Mesendoderm (in vitro differentiated cells): Measurements from ENCODE around the gene INAFM2.

Experiments
- DNase-seq: peaks from one replicate; pipeline ENCODE4 v3.0.0; 2013
- H2AK5ac ChIP-seq: 2 replicates; pipeline ENCODE4 v1.6.1; 2013; ENCODE audit warnings: low read length, inconsistent platforms
- H2BK120ac ChIP-seq: 2 replicates; pipeline ENCODE4 v1.6.1; 2013; ENCODE audit warnings: low read depth, mild to moderate bottlenecking, low read length, moderate library complexity, mixed read lengths
- H2BK15ac ChIP-seq: replicated peaks from 2 replicates; pipeline ENCODE4 v1.6.1; 2013; ENCODE audit warnings: low read depth, mild to moderate bottlenecking, moderate library complexity
- H2BK5ac ChIP-seq: 2 replicates; pipeline ENCODE4 v1.6.1; 2013; ENCODE audit warnings: low read length, inconsistent platforms
- H3K18ac ChIP-seq: 2 replicates; pipeline ENCODE4 v1.6.1; 2013; ENCODE audit warnings: mild to moderate bottlenecking, low read length, mixed read lengths
- H3K23ac ChIP-seq: one replicate; pipeline ENCODE4 v1.6.1; 2013; ENCODE audit warnings: low read length
- H3K27ac ChIP-seq: 2 replicates; pipeline ENCODE4 v1.5.1; 2013; ENCODE audit warnings: low read depth, mild to moderate bottlenecking, inconsistent platforms, low read length, moderate library complexity
- H3K27me3 ChIP-seq: 2 replicates; pipeline ENCODE4 v1.6.1; 2013; ENCODE audit warnings: low read length, control low read depth, mild to moderate bottlenecking, inconsistent platforms; ENCODE audit not compliant: insufficient read depth, poor library complexity
- H3K36me3 ChIP-seq: 2 replicates; pipeline ENCODE4 v1.6.1; 2013; ENCODE audit warnings: low read length, inconsistent platforms; ENCODE audit not compliant: control insufficient read depth, insufficient read depth
- H3K4ac ChIP-seq: one replicate; pipeline ENCODE4 v1.6.1; 2013; ENCODE audit warnings: low read depth, mild to moderate bottlenecking, low read length, moderate library complexity
- H3K4me1 ChIP-seq: 2 replicates; pipeline ENCODE4 v1.6.1; 2013; ENCODE audit warnings: low read depth, low read length, inconsistent platforms; ENCODE audit not compliant: control insufficient read depth
- H3K4me2 ChIP-seq: 2 replicates; pipeline ENCODE4 v1.6.1; 2013; ENCODE audit warnings: low read length
- H3K4me3 ChIP-seq: 2 replicates; pipeline ENCODE4 v1.5.1; 2013; ENCODE audit warnings: mild to moderate bottlenecking, low read length
- H3K56ac ChIP-seq: one replicate; pipeline ENCODE4 v1.6.1; 2013; ENCODE audit warnings: low read length
- H3K79me1 ChIP-seq: 2 replicates; pipeline ENCODE4 v1.6.1; 2013; ENCODE audit warnings: low read length, inconsistent platforms
- H3K79me2 ChIP-seq: 2 replicates; pipeline ENCODE4 v1.6.1; 2013; ENCODE audit warnings: mild to moderate bottlenecking, low read length; ENCODE audit not compliant: control insufficient read depth, insufficient read depth
- H3K9ac ChIP-seq: 2 replicates; pipeline ENCODE4 v1.6.1; 2013; ENCODE audit warnings: low read length, inconsistent platforms
- H4K5ac ChIP-seq: one replicate; pipeline ENCODE4 v1.6.1; 2013; ENCODE audit warnings: low read length
- H4K8ac ChIP-seq: one replicate; pipeline ENCODE4 v1.6.1; 2013; ENCODE audit warnings: low read depth, mild to moderate bottlenecking, control low read depth, low read length, moderate library complexity
- WGBS: extraction: QIAGEN DNeasy Blood & Tissue Kit; methylation state at CpG from one replicate; pipeline ENCODE4 v1.1.7; 2013; ENCODE audit warnings: low lambda C conversion rate, missing lambda C conversion rate; ENCODE audit not compliant: insufficient coverage; ENCODE audit errors: extremely low coverage; 5-methylcytosine and 5-hydroxymethylcytosine counted together

The INAFM2 gene

GRCh38 chr15:40285554-40286011, 37.9 kb upstream of the INAFM2 start:
- H3K56ac ChIP-seq = peak overlapping the region; percentile 56
- no peak overlapping the region for H3K27ac ChIP-seq

DNA sequence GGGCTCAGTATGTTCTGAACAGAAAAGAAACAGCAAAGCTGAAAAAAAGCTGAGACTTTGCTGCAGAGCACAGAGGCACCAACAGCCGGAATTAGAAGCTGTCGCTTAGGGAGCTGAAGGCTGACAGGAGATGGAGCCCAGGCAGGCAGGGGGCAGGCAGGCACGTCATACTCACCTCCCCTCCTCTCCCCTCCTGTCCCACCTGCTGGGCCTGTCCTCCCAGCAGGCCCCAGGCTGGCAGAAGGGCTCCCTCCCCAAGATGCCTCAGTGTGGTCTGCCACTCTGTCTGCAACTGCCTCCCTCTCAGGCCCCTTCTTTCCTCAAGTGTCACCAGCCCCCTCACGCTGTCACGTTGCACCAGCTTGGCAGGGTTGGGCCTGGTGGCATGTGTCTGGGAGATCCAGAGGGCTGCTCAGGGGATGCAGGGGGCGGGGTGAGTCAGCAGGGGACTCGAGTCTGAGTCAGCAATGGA, 37.4 kb upstream of the INAFM2 start:
- Histone ChIP-seq H3K36me3 (no peaks in the 10 kb centered on the region), H4K8ac (no peak overlapping the region), H3K9ac (no peak overlapping the region), H2BK15ac (no peak overlapping the region), H3K79me2 (no peaks in the 10 kb centered on the region), H3K27ac (no peak overlapping the region), H4K5ac (no peak overlapping the region), H2AK5ac (no peak overlapping the region), H3K23ac (no peak overlapping the region), H3K4ac (no peak overlapping the region), H2BK120ac (no peak overlapping the region), H3K4me1 (peaks cover 13% of the 10 kb centered on the region), H3K79me1 (no peaks in the 10 kb centered on the region), H3K18ac (no peak overlapping the region), H2BK5ac (no peak overlapping the region), H3K4me2 (no peak overlapping the region), H3K4me3 (no peak overlapping the region), H3K27me3 (peaks cover 15% of the 10 kb centered on the region), H3K56ac (peak overlapping the region; percentile 56)
- peak; percentile 31 for DNase-seq
- WGBS = no CpG with 5 or more reads among the region's 7 CpGs

More at GRCh38 chr15:40285554-40286011, 37.9 kb upstream of the INAFM2 start:
- no peak overlapping the region for H3K9ac ChIP-seq
- no peak overlapping the region for H3K23ac ChIP-seq
- WGBS = no CpG with 5 or more reads among the region's 1 CpG
- no peaks in the 10 kb centered on the region for H3K36me3 ChIP-seq
- H3K79me1 ChIP-seq = no peaks in the 10 kb centered on the region
- H4K8ac ChIP-seq = no peak overlapping the region
- no peak overlapping the region for H4K5ac ChIP-seq
- H3K18ac ChIP-seq = no peak overlapping the region
- peaks cover 18% of the 10 kb centered on the region for H3K27me3 ChIP-seq
- H2BK15ac ChIP-seq = no peak overlapping the region
- H3K4me1 ChIP-seq = peaks cover 16% of the 10 kb centered on the region
- H2BK5ac ChIP-seq = no peak overlapping the region
- DNase-seq = peak; percentile 28
- H3K4me3 ChIP-seq = no peak overlapping the region
- no peak overlapping the region for H3K4me2 ChIP-seq
- no peak overlapping the region for H2AK5ac ChIP-seq
- H3K4ac ChIP-seq = no peak overlapping the region
- H3K79me2 ChIP-seq = no peaks in the 10 kb centered on the region
- no peak overlapping the region for H2BK120ac ChIP-seq

DNA sequence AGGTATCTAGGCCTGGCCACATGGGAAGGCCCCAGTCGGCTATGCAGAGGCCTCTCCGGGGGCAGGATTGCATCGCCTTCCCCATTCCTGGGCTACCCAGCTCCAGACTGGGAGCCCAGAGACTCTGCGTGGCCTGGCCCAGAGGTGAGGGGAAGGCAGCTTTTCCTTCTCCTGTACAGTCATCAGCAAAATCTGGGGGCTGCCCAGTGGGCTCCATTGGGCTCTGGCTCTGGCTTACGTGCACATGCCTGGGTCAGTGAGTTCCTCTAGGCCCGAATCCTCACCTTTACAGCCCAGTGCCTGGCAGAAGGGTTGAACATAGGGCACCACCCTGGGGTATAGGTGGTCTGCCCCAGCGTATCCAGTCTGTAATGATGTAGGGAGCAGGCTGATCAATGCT, 36.7 kb upstream of the INAFM2 start:
- Histone ChIP-seq H4K5ac (no peak overlapping the region), H3K4me3 (no peak overlapping the region), H3K4ac (no peak overlapping the region), H3K18ac (no peak overlapping the region), H4K8ac (no peak overlapping the region), H3K27ac (no peak overlapping the region), H2BK15ac (no peak overlapping the region), H3K36me3 (no peaks in the 10 kb centered on the region), H3K9ac (no peak overlapping the region), H3K27me3 (peaks cover 11% of the 10 kb centered on the region), H3K23ac (peak overlapping the region; percentile 45), H3K56ac (peak overlapping the region; percentile 7), H3K4me1 (peaks cover 13% of the 10 kb centered on the region), H2AK5ac (peak overlapping the region; percentile 65), H3K79me1 (no peaks in the 10 kb centered on the region), H3K4me2 (no peak overlapping the region), H3K79me2 (no peaks in the 10 kb centered on the region), H2BK5ac (no peak overlapping the region), H2BK120ac (no peak overlapping the region)
- no CpG with 5 or more reads among the region's 7 CpGs for WGBS
- peak; percentile 16 for DNase-seq

DNA sequence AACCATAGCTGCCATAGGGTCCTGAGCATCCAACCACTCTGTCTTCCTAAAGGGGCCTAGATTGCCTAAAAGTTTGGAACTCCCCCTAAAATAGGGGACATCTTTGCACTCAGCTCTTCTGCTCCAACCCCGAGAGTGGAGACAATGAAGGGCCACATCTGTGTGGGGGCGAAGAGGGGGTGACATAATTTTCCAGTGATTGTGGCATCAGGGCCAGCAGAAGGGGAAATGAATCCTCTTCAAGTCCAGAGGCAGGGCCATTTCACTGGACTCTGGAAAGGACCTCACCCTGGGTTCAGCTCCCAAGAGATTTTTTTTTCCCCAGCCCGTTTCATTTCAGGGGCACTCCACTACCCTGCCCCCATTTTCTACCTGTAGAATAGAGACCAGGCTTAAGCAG, 36.0 kb upstream of the INAFM2 start:
- H3K4me1 ChIP-seq = peaks cover 13% of the 10 kb centered on the region
- no peak overlapping the region for H3K18ac ChIP-seq
- no peak overlapping the region for H3K9ac ChIP-seq
- no peak overlapping the region for H3K4me2 ChIP-seq
- H3K79me2 ChIP-seq = no peaks in the 10 kb centered on the region
- H2BK5ac ChIP-seq = no peak overlapping the region
- no peak overlapping the region for H2BK120ac ChIP-seq
- H3K79me1 ChIP-seq = no peaks in the 10 kb centered on the region
- no peak overlapping the region for H4K8ac ChIP-seq
- H2AK5ac ChIP-seq = no peak overlapping the region
- H3K23ac ChIP-seq = no peak overlapping the region
- no peak overlapping the region for H3K27ac ChIP-seq
- H3K27me3 ChIP-seq = peaks cover 11% of the 10 kb centered on the region
- no peaks in the 10 kb centered on the region for H3K36me3 ChIP-seq
- no CpG with 5 or more reads among the region's 3 CpGs for WGBS
- H3K56ac ChIP-seq = no peak overlapping the region
- no peak overlapping the region for H2BK15ac ChIP-seq
- H3K4me3 ChIP-seq = no peak overlapping the region
- H3K4ac ChIP-seq = no peak overlapping the region
- H4K5ac ChIP-seq = no peak overlapping the region
- DNase-seq = no peak

GRCh38 chr15:40287968-40288367, 35.5 kb upstream of the INAFM2 start:
- Histone ChIP-seq H2BK120ac (no peak overlapping the region), H3K27ac (no peak overlapping the region), H3K4me2 (no peak overlapping the region), H3K4me3 (no peak overlapping the region), H3K4ac (no peak overlapping the region), H2BK5ac (no peak overlapping the region), H2AK5ac (no peak overlapping the region), H3K36me3 (no peaks in the 10 kb centered on the region), H3K18ac (no peak overlapping the region), H3K79me2 (no peaks in the 10 kb centered on the region), H2BK15ac (no peak overlapping the region), H3K23ac (no peak overlapping the region), H3K9ac (no peak overlapping the region), H3K4me1 (peaks cover 13% of the 10 kb centered on the region), H3K56ac (no peak overlapping the region), H3K79me1 (no peaks in the 10 kb centered on the region), H3K27me3 (peaks cover 11% of the 10 kb centered on the region), H4K8ac (no peak overlapping the region), H4K5ac (no peak overlapping the region)
- no CpG with 5 or more reads among the region's 4 CpGs for WGBS
- peak; percentile 35 for DNase-seq

DNA sequence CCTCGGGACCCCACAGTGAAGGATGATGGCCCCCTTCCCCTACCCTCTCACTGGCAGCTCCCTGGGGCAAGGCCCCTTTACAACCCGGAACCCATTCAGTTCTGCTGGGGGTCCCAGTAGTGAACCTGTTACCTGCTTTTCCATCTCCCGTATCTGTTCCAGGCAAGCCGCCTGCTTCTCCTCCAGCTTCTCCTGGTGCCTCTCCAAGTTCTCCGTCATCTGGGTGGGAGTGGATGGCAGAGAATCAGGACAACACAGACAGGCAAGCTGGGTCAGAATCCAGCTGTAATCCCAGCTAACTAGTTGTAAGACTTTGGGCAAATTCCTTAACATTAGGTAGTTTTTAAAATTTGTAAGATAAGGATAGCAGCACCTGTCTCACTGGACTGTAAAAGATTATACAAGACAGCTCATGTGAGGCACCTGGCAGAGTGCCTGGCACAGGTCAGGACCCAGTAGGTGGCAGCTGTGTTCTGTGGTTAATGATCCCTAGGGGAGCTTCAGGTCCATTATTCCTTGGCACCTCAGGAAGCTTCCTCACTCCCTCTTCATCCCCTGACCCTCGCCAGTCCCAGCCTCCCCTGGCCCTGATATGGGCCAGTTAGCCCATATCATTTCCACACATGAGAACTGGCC, 34.2 kb upstream of the INAFM2 start:
- H3K79me1 ChIP-seq = no peaks in the 10 kb centered on the region
- H3K18ac ChIP-seq = no peak overlapping the region
- H3K4me1 ChIP-seq = peaks cover 13% of the 10 kb centered on the region
- H4K8ac ChIP-seq = no peak overlapping the region
- H3K9ac ChIP-seq = no peak overlapping the region
- H2BK5ac ChIP-seq = no peak overlapping the region
- H3K36me3 ChIP-seq = no peaks in the 10 kb centered on the region
- H3K23ac ChIP-seq = no peak overlapping the region
- no peak overlapping the region for H2BK15ac ChIP-seq
- peaks cover 2% of the 10 kb centered on the region for H3K27me3 ChIP-seq
- no peak for DNase-seq
- no CpG with 5 or more reads among the region's 6 CpGs for whole genome bisulfite sequencing
- no peak overlapping the region for H3K4ac ChIP-seq
- H3K4me3 ChIP-seq = no peak overlapping the region
- no peaks in the 10 kb centered on the region for H3K79me2 ChIP-seq
- H2BK120ac ChIP-seq = no peak overlapping the region
- no peak overlapping the region for H3K27ac ChIP-seq
- no peak overlapping the region for H2AK5ac ChIP-seq
- H3K4me2 ChIP-seq = no peak overlapping the region
- no peak overlapping the region for H4K5ac ChIP-seq
- no peak overlapping the region for H3K56ac ChIP-seq
